Activated naive CD8-positive, alpha-beta T cell treated with anti-CD3 and anti-CD28 coated beads for 36 hours (primary cell): ENCODE measurements around the gene GNE. TPM values are rescaled to one million over a fixed set of nuclear protein-coding genes. Genes with fewer than 3 reads are reported as not detected.
"Not testable (repeated sequence)": the region's sequence is repeated elsewhere in the genome, so short reads cannot be mapped to it uniquely, and the experiment has no call there.

Source experiments
- DNase-seq: peaks from one replicate; pipeline ENCODE4 v3.0.0; 2021
- H3K27ac Mint-ChIP-seq: one replicate; pipeline ENCODE4 v1.8.0; 2022; ENCODE audit warnings: mild to moderate bottlenecking, moderate library complexity, mixed read lengths
- H3K27me3 Mint-ChIP-seq: one replicate; pipeline ENCODE4 v1.8.0; 2022; ENCODE audit warnings: mild to moderate bottlenecking, mixed read lengths
- H3K36me3 Mint-ChIP-seq: one replicate; pipeline ENCODE4 v1.8.0; 2021; ENCODE audit warnings: mild to moderate bottlenecking, mixed read lengths
- H3K4me1 Mint-ChIP-seq: one replicate; pipeline ENCODE4 v1.8.0; 2021; ENCODE audit warnings: mixed read lengths
- H3K4me3 Mint-ChIP-seq: one replicate; pipeline ENCODE4 v1.8.0; 2022; ENCODE audit warnings: mild to moderate bottlenecking, moderate library complexity, mixed read lengths
- H3K9me3 Mint-ChIP-seq: one replicate; pipeline ENCODE4 v1.8.0; 2022; ENCODE audit warnings: mixed read lengths
- total RNA-seq, 2 experiments: library from RNA; stranded (reverse); gene quantifications; one replicate each; pipeline ENCODE4 v1.2.3, GENCODE V29; 2021

The GNE gene, protein sequence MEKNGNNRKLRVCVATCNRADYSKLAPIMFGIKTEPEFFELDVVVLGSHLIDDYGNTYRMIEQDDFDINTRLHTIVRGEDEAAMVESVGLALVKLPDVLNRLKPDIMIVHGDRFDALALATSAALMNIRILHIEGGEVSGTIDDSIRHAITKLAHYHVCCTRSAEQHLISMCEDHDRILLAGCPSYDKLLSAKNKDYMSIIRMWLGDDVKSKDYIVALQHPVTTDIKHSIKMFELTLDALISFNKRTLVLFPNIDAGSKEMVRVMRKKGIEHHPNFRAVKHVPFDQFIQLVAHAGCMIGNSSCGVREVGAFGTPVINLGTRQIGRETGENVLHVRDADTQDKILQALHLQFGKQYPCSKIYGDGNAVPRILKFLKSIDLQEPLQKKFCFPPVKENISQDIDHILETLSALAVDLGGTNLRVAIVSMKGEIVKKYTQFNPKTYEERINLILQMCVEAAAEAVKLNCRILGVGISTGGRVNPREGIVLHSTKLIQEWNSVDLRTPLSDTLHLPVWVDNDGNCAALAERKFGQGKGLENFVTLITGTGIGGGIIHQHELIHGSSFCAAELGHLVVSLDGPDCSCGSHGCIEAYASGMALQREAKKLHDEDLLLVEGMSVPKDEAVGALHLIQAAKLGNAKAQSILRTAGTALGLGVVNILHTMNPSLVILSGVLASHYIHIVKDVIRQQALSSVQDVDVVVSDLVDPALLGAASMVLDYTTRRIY
- 10 to 100 TPM; 12.6 to 13.3 TPM for total RNA-seq

DNA sequence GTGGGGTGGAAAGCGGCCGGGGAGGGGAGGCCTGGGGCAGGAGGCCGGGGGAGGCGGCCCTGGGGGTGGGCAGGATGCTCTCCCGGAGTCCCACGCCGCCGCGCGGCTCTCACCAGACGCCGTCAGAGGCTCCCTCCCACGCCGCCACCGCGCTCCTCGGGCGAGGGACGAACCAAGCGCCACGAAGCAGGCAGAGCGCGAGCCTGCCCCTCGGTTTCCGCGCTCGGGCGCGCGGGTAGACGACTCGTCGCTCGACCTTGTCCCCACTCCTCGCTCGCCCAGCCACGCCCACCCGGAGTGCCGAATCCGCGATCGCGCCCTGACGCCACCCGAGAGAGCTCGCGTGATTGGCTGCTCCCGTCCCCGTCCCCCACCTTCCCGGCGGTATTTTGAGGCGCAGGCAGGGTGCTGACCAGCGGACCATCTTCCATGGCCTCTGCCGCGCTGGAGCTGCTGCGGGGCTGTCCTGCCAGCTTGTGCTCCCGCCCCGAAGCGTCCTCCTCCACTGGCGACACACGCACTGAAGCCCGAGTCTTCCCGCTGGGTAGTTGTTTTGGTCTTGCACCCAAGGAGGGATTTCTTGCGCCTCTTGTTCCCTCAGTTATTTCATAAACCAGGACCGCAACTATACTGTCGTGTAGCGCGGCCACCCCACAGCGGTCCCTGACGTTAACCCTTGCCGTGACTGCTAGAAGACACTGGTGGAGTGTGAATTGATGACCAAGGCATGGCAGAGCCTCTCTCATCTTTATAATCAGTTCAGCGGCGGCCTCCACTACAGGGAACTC is at the start of gene GNE:
TSS of gene GNE (minus strand) at position 241 of the 788 bp plus-strand sequence. CDS start 9,093 bp downstream, outside the sequence.
- Mint-ChIP-seq H3K36me3 (peaks cover 6% of the 10 kb centered on the region), H3K9me3 (no peaks in the 10 kb centered on the region), H3K27ac (peak within 1 kb of the TSS; percentile 92), H3K27me3 (no peaks in the 10 kb centered on the region), H3K4me3 (peak within 1 kb of the TSS; percentile 95), H3K4me1 (peaks cover 10% of the 10 kb centered on the region)
- peak; percentile 98 for DNase-seq

DNA sequence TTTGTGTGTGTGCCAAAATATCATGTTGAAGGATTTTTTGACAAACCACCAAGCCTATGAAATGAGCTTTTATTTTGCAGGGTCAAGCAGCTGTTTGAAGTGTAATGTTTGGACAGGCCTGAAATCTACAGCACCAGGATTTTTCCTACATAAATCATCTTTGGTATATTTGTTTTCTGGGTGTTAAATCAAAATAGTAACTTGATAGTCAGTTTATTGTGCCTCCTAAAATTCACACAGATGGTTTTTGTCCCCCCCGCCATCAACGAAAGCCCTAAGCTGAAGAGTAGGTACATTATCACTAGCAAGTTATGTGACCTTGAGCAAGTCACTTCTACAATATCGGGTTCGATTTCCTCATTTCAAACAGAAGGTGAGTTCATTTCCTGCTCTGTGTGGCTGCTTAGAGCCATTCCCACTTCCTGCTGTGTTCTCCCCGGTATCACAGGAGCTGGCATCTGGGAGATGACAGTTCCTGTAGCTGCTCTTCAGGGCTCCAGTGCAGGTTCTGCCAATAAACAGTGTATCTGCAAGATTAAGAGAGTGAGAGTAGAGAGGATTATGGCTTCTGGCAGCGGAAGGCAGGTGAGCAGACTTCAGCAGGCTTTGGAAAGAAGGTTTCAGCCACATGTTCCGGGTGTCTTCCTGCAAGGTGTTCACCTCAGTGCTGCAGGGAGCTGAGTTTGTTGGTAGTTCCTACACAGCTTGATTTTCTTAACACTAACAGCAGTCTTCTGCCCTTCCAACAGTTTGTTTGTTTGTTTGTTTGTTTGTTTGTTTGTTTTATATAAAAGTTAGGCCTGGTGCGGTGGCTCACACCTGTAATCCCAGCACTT is 48.4 kb upstream of the GNE start:
- Mint-ChIP-seq H3K27me3 (no peaks in the 10 kb centered on the region), H3K27ac (peak overlapping the region; percentile 23), H3K4me3 (no peak overlapping the region), H3K4me1 (peaks cover 7% of the 10 kb centered on the region), H3K9me3 (no peaks in the 10 kb centered on the region), H3K36me3 (no peaks in the 10 kb centered on the region)
- no peak for DNase-seq

GRCh38 chr9:36304366-36304765 is 46.1 kb upstream of the GNE start:
- not testable (repeated sequence) for H3K36me3 Mint-ChIP-seq, H3K27me3 Mint-ChIP-seq, H3K27ac Mint-ChIP-seq, H3K4me1 Mint-ChIP-seq, H3K4me3 Mint-ChIP-seq, DNase-seq, H3K9me3 Mint-ChIP-seq

- DNase-seq: no peak
- Mint-ChIP-seq H3K9me3 (no peaks in the 10 kb centered on the region), H3K4me3 (no peak overlapping the region), H3K27ac (no peak overlapping the region), H3K36me3 (no peaks in the 10 kb centered on the region), H3K4me1 (no peaks in the 10 kb centered on the region), H3K27me3 (no peaks in the 10 kb centered on the region)
Observed at GRCh38 chr9:36301227-36301626, 43.0 kb upstream of the GNE start.

DNA sequence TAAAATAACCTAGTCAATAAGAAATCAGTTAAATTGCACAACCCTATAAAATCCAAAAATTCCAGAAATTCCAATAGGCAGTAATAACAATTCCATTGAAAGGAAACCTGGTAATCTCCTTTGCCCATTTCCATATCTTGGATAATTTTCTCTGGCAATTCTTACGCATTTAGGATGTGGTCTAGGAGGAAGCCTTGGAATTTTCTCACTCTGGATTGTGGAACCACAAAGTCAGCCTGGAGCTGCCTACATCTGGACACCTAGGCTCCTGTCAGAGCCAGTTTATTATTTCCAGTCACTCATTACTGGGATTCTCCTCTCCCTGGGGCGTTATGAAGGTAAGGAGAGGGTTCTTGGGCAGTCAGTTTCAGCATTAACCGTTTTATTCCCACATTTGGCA is 40.3 kb upstream of the GNE start:
- DNase-seq: no peak
- Mint-ChIP-seq H3K27me3 (no peaks in the 10 kb centered on the region), H3K4me1 (no peaks in the 10 kb centered on the region), H3K9me3 (no peaks in the 10 kb centered on the region), H3K27ac (no peak overlapping the region), H3K4me3 (no peak overlapping the region), H3K36me3 (no peaks in the 10 kb centered on the region)

- H3K36me3 Mint-ChIP-seq: no peaks in the 10 kb centered on the region
- no peak overlapping the region for H3K4me3 Mint-ChIP-seq
- no peaks in the 10 kb centered on the region for H3K27me3 Mint-ChIP-seq
- no peak for DNase-seq
- H3K9me3 Mint-ChIP-seq: no peaks in the 10 kb centered on the region
- H3K4me1 Mint-ChIP-seq: no peaks in the 10 kb centered on the region
- no peak overlapping the region for H3K27ac Mint-ChIP-seq
Observed at GRCh38 chr9:36297798-36298197, 39.5 kb upstream of the GNE start.

GRCh38 chr9:36294996-36295395 is 36.7 kb upstream of the GNE start:
- H3K36me3 Mint-ChIP-seq, H3K4me3 Mint-ChIP-seq, H3K27me3 Mint-ChIP-seq, DNase-seq, H3K4me1 Mint-ChIP-seq, H3K9me3 Mint-ChIP-seq, H3K27ac Mint-ChIP-seq: not testable (repeated sequence)

- no peaks in the 10 kb centered on the region for H3K36me3 Mint-ChIP-seq
- H3K4me1 Mint-ChIP-seq: no peaks in the 10 kb centered on the region
- H3K9me3 Mint-ChIP-seq: no peaks in the 10 kb centered on the region
Observed at GRCh38 chr9:36293918-36294317, 35.7 kb upstream of the GNE start.

DNA sequence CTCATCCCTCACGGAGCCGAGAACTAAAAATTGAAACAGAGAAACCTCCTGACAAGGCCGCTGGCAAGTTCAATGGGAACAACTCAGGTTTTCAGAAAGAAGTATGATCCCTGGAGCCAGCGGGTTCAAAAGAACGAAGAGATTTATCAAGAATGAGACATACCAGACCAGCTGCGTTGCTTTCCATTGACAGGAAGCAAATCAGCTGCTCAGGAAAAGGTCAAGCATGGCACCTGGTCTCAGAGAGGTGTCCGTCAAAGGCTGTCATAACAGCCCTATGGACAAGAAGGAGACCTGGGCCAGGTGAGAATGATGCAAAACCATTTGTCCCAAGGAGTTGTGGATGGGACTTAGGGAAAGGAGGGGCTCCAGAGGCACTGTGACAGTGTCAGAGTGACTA is 34.9 kb upstream of the GNE start:
- Mint-ChIP-seq H3K4me1 (peaks cover 2% of the 10 kb centered on the region), H3K36me3 (no peaks in the 10 kb centered on the region), H3K4me3 (no peak overlapping the region)

More at GRCh38 chr9:36293918-36294317, 35.7 kb upstream of the GNE start:
- Mint-ChIP-seq H3K27ac (no peak overlapping the region), H3K4me3 (no peak overlapping the region), H3K27me3 (no peaks in the 10 kb centered on the region)
- DNase-seq: no peak

GRCh38 chr9:36292641-36293040 is 34.4 kb upstream of the GNE start:
- Mint-ChIP-seq H3K9me3 (no peaks in the 10 kb centered on the region), H3K27ac (no peak overlapping the region), H3K4me1 (peaks cover 4% of the 10 kb centered on the region), H3K36me3 (no peaks in the 10 kb centered on the region), H3K27me3 (no peaks in the 10 kb centered on the region), H3K4me3 (no peak overlapping the region)
- DNase-seq: no peak

More for the DNA sequence above, 34.9 kb upstream of the GNE start:
- DNase-seq: no peak
- Mint-ChIP-seq H3K9me3 (no peaks in the 10 kb centered on the region), H3K27me3 (no peaks in the 10 kb centered on the region), H3K27ac (no peak overlapping the region)

DNA sequence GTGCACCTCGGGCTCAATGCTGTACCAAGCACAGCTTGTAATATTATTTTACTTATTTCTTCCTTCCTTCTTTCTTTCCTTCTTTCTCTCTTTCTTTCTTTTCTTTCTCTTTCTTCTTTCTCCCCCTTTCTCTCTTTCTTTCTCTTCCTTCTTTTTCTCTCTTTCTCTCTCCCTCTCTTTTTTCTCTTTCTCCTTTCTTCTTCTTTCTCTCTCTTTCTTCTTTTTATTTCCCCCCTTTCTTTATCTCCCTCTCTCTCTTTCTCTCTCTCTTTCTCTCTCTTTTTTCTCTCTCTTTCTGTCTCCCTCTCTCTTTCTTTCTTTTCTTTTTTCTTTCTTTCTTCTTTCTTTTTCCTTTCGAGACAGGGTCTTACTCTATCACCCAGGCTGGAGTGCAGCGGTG is 32.7 kb upstream of the GNE start:
- H3K36me3 Mint-ChIP-seq: no peaks in the 10 kb centered on the region
- peaks cover 4% of the 10 kb centered on the region for H3K4me1 Mint-ChIP-seq
- no peak overlapping the region for H3K27ac Mint-ChIP-seq
- no peak for DNase-seq
- no peaks in the 10 kb centered on the region for H3K9me3 Mint-ChIP-seq
- H3K4me3 Mint-ChIP-seq: no peak overlapping the region
- H3K27me3 Mint-ChIP-seq: no peaks in the 10 kb centered on the region

DNA sequence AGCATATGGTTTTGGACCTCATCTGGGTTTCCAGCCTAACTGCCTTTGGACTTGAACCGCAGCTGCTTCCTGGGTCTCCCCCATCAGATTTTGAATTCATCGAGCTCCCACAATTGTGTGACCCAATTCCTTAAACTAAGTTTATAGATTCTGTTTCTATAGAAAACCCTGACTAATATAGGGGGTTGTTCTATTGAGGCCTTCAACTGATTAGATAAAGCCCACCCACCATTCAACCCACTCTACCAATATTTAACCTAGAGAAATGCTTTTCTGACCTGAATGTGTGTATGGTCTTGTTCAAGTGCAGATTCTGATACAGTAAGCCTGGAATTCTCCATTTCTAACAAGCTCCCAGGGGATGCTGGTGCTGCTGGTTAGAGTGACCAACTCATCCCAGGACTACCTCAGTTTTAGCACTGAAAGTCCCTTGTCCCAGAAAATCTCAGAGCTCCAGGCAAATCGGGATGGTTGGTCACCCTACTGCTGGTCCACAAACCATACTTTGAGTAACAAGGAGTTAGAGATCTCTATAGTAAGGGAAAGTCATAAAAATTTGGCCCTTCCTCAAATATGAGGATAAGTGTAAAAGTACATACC is 31.7 kb upstream of the GNE start:
- Mint-ChIP-seq H3K27ac (no peak overlapping the region), H3K9me3 (no peaks in the 10 kb centered on the region), H3K4me1 (peaks cover 4% of the 10 kb centered on the region), H3K4me3 (no peak overlapping the region), H3K36me3 (no peaks in the 10 kb centered on the region), H3K27me3 (no peaks in the 10 kb centered on the region)
- DNase-seq: no peak

DNA sequence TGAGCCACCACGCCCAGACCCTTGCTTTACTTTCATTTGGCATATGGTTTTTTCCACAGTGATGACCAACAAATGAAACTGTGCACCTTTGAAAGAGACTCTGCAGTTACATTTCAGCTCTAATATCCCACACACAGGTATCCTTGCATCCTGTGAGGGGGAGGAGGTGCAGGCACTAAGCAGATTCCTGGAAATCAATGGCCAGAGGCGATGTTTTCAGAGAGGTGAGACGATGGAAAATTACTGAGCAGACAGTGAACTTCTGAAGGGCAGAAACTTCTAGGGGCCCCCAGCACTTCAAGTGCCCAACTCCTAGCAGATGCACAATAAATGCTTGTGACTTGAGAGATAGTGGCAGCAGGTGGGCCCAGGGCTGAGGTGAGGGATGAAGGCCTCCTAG is 29.8 kb upstream of the GNE start:
- Mint-ChIP-seq H3K4me1 (peaks cover 4% of the 10 kb centered on the region), H3K36me3 (no peaks in the 10 kb centered on the region), H3K9me3 (no peaks in the 10 kb centered on the region), H3K27ac (peak overlapping the region; percentile 38), H3K27me3 (no peaks in the 10 kb centered on the region), H3K4me3 (no peak overlapping the region)
- no peak for DNase-seq

- Mint-ChIP-seq H3K4me1 (peaks cover 4% of the 10 kb centered on the region), H3K9me3 (no peaks in the 10 kb centered on the region), H3K36me3 (no peaks in the 10 kb centered on the region), H3K4me3 (no peak overlapping the region), H3K27ac (no peak overlapping the region), H3K27me3 (no peaks in the 10 kb centered on the region)
- DNase-seq: no peak
Observed at GRCh38 chr9:36286388-36286787, 28.1 kb upstream of the GNE start.
